ENCODE results near the gene FCHSD1. TPM values are rescaled to one million over a fixed set of nuclear protein-coding genes. Genes with fewer than 3 reads are reported as not detected.

FCHSD1 gene
- total RNA-seq, 1 donor from 2014 or later = 42.2 TPM

- H3K4me3 ChIP-seq = no peak overlapping the region
- no peaks in the 10 kb centered on the region for H3K9me3 ChIP-seq
- H3K27ac ChIP-seq = no peak overlapping the region
- no peaks in the 10 kb centered on the region for H3K36me3 ChIP-seq
- peaks cover 9% of the 10 kb centered on the region for H3K4me1 ChIP-seq
- no peak for TF ChIP-seq CTCF (IDR thresholded peaks at IDR 0.05)
- TF ChIP-seq POLR2AphosphoS5 (IDR thresholded peaks at IDR 0.05; ENCODE audit: insufficient read depth in 1 of 2, low read depth in 1 of 2) = no peak
- TF ChIP-seq POLR2A (IDR thresholded peaks at IDR 0.05) = no peak
- DNase-seq (ENCODE audit: extremely low spot score in 2 of 2) = no peak
- H3K27me3 ChIP-seq = no peaks in the 10 kb centered on the region
- intact Hi-C loops (cut with DNase I) = no loop called here
Measured at GRCh38 chr5:141675672-141676071, 24.5 kb upstream of the FCHSD1 start.

GRCh38 chr5:141674747-141675146 lies 23.5 kb upstream of the FCHSD1 start:
- intact Hi-C loops (cut with DNase I) = no loop called here
- Histone ChIP-seq H3K27ac (no peak overlapping the region), H3K36me3 (no peaks in the 10 kb centered on the region), H3K4me1 (no peaks in the 10 kb centered on the region), H3K27me3 (no peaks in the 10 kb centered on the region), H3K9me3 (no peaks in the 10 kb centered on the region), H3K4me3 (no peak overlapping the region)
- TF ChIP-seq CTCF (IDR thresholded peaks at IDR 0.05) (no peak), POLR2A (IDR thresholded peaks at IDR 0.05) (no peak), POLR2AphosphoS5 (IDR thresholded peaks at IDR 0.05; ENCODE audit: insufficient read depth in 1 of 2, low read depth in 1 of 2) (no peak)
- no peak for DNase-seq (ENCODE audit: extremely low spot score in 2 of 2)

GRCh38 chr5:141672841-141673813 lies 21.9 kb upstream of the FCHSD1 start:
- Histone ChIP-seq H3K36me3 (no peaks in the 10 kb centered on the region), H3K27me3 (no peaks in the 10 kb centered on the region), H3K4me3 (no peak overlapping the region), H3K27ac (no peak overlapping the region), H3K4me1 (no peaks in the 10 kb centered on the region), H3K9me3 (no peaks in the 10 kb centered on the region)
- no peak for DNase-seq (ENCODE audit: extremely low spot score in 2 of 2)
- intact Hi-C loops (cut with DNase I) = no loop called here
- no peak for TF ChIP-seq POLR2AphosphoS5 (IDR thresholded peaks at IDR 0.05; ENCODE audit: insufficient read depth in 1 of 2, low read depth in 1 of 2)
- TF ChIP-seq CTCF (IDR thresholded peaks at IDR 0.05) = no peak
- TF ChIP-seq POLR2A (IDR thresholded peaks at IDR 0.05) = no peak

- TF ChIP-seq CTCF (IDR thresholded peaks at IDR 0.05) = no peak
- no peak for TF ChIP-seq POLR2A (IDR thresholded peaks at IDR 0.05)
- TF ChIP-seq POLR2AphosphoS5 (IDR thresholded peaks at IDR 0.05; ENCODE audit: insufficient read depth in 1 of 2, low read depth in 1 of 2) = no peak
- no peak for DNase-seq (ENCODE audit: extremely low spot score in 2 of 2)
- H3K4me3 ChIP-seq = no peak overlapping the region
- intact Hi-C loops (cut with DNase I) = no loop called here
- no peaks in the 10 kb centered on the region for H3K4me1 ChIP-seq
- no peaks in the 10 kb centered on the region for H3K9me3 ChIP-seq
- H3K27me3 ChIP-seq = no peaks in the 10 kb centered on the region
- H3K27ac ChIP-seq = no peak overlapping the region
- no peaks in the 10 kb centered on the region for H3K36me3 ChIP-seq
Measured at GRCh38 chr5:141672071-141672840, 21.0 kb upstream of the FCHSD1 start.
